Umbilical cord (tissue), 2 donors: ENCODE results near the gene SLC37A1. TPM values are rescaled to one million over a fixed set of nuclear protein-coding genes. Genes with fewer than 3 reads are reported as not detected.
"Not testable (repeated sequence)": the region's sequence is repeated elsewhere in the genome, so short reads cannot be mapped to it uniquely, and the experiment has no call there.

Source experiments
- DNase-seq: peaks from one replicate; pipeline ENCODE4 v3.0.0-alpha.2; 2015; ENCODE audit warnings: low spot score
- total RNA-seq: library from RNA; depleted of rRNA; stranded (reverse); fragments of >200 nt; gene quantifications from one replicate; pipeline ENCODE4 v1.2.3, GENCODE V29; 2014; ENCODE audit warnings: low replicate concordance; ENCODE audit not compliant: insufficient read depth

The SLC37A1 gene
- 4.8 TPM for total RNA-seq

GRCh38 chr21:42513151-42513984 lies at the start of gene SLC37A1:
TSS of gene SLC37A1 (plus strand) at chr21:42513852. CDS start at chr21:42518455, 4,603 bp downstream.
- DNase-seq: no peak

- DNase-seq: no peak
Observed at GRCh38 chr21:42463861-42464515, 49.7 kb upstream of the SLC37A1 start.

GRCh38 chr21:42465008-42465802 lies 48.4 kb upstream of the SLC37A1 start:
- DNase-seq: peak; percentile 15

- DNase-seq: no peak
Observed at GRCh38 chr21:42465803-42466127, 47.9 kb upstream of the SLC37A1 start.

GRCh38 chr21:42466700-42467099 lies 47.0 kb upstream of the SLC37A1 start:
- no peak for DNase-seq

GRCh38 chr21:42467140-42467983 lies 46.3 kb upstream of the SLC37A1 start:
- peak; percentile 61 for DNase-seq

GRCh38 chr21:42468491-42469131 lies 45.0 kb upstream of the SLC37A1 start:
- peak; percentile 68 for DNase-seq

GRCh38 chr21:42469272-42469671 lies 44.4 kb upstream of the SLC37A1 start:
- no peak for DNase-seq

- DNase-seq: not testable (repeated sequence)
Observed at GRCh38 chr21:42469726-42470125, 43.9 kb upstream of the SLC37A1 start.

- no peak for DNase-seq
Observed at GRCh38 chr21:42471206-42471605, 42.4 kb upstream of the SLC37A1 start.

GRCh38 chr21:42471716-42472330 lies 41.8 kb upstream of the SLC37A1 start:
- DNase-seq: no peak

GRCh38 chr21:42472521-42472920 lies 41.1 kb upstream of the SLC37A1 start:
- no peak for DNase-seq

- no peak for DNase-seq
Observed at GRCh38 chr21:42473498-42474042, 40.1 kb upstream of the SLC37A1 start.

GRCh38 chr21:42474043-42474831 lies 39.4 kb upstream of the SLC37A1 start:
- DNase-seq: peak; percentile 44

- no peak for DNase-seq
Observed at GRCh38 chr21:42475036-42475435, 38.6 kb upstream of the SLC37A1 start.

GRCh38 chr21:42475526-42476387 lies 37.9 kb upstream of the SLC37A1 start:
- DNase-seq: no peak

GRCh38 chr21:42476388-42477331 lies 37.0 kb upstream of the SLC37A1 start:
- no peak for DNase-seq
